K562 (cell line): ENCODE data around the gene CSRNP2. TPM values are rescaled to one million over a fixed set of nuclear protein-coding genes. Genes with fewer than 3 reads are reported as not detected.

ENCODE experiments used
- BHLHE40 ChIP-seq: IDR thresholded peaks from 2 replicates; pipeline ENCODE4 v1.6.1; 2011; ENCODE audit warnings: low read length, improper control_type of control experiment
- CBFB ChIP-seq: sonication (generic); formaldehyde crosslinking; IDR thresholded peaks from 2 replicates; pipeline ENCODE4 v1.4.0; 2020; ENCODE audit warnings: mild to moderate bottlenecking, missing genetic modification reagents
- CBX8 ChIP-seq: fragments of 200-600 bp; sonication (generic); IDR thresholded peaks from 2 replicates; pipeline ENCODE4 v1.6.1; 2012; ENCODE audit warnings: borderline replicate concordance, mixed run types, low read depth, mild to moderate bottlenecking, moderate library complexity, mixed read lengths, low read length, control low read depth, inconsistent platforms; ENCODE audit not compliant: poor library complexity, severe bottlenecking; ENCODE audit errors: extremely low read depth
- CTBP1 ChIP-seq: fragments of 450-650 bp; IDR thresholded peaks from 2 replicates; pipeline ENCODE4 v1.6.1; 2016; ENCODE audit warnings: borderline replicate concordance
- EP300 ChIP-seq: IDR thresholded peaks from 2 replicates; pipeline ENCODE4 v1.6.1; 2012; ENCODE audit warnings: low read length, improper control_type of control experiment
- HMG20A ChIP-seq: fragments of 450-650 bp; formaldehyde crosslinking; conservative IDR thresholded peaks from 2 replicates; pipeline ENCODE4 v1.4.0; 2020; ENCODE audit warnings: mild to moderate bottlenecking, mixed read lengths
- KDM4B ChIP-seq, 2 experiments: fragments of 450-650 bp in 1 of 2; sonication (generic) in 1 of 2; IDR thresholded peaks; 2 replicates each; pipeline ENCODE4 v1.6.1; 2016 to 2017; ENCODE audit warnings: borderline replicate concordance in 2 of 2, antibody characterized with exemption in 1 of 2, low read depth in 1 of 2, mild to moderate bottlenecking in 1 of 2
- KLF1 ChIP-seq: fragments of 450-650 bp; IDR thresholded peaks from 2 replicates; pipeline ENCODE4 v1.6.1; 2016; ENCODE audit warnings: missing genetic modification characterization, missing compliant biosample characterization
- MGA ChIP-seq: fragments of 450-650 bp; IDR thresholded peaks from 2 replicates; pipeline ENCODE4 v1.6.1; 2016; ENCODE audit warnings: mild to moderate bottlenecking, moderate library complexity
- MNT ChIP-seq, 2 experiments: fragments of 450-650 bp; conservative IDR thresholded peaks; 2 replicates each; pipeline ENCODE4 v1.6.1; 2017; ENCODE audit warnings: mild to moderate bottlenecking in 2 of 2, moderate library complexity in 2 of 2
- PRPF4 ChIP-seq: fragments of 200-400 bp; formaldehyde crosslinking; IDR thresholded peaks from one replicate; pipeline ENCODE4 v1.6.1; 2017; ENCODE audit warnings: low read length, low read depth, mild to moderate bottlenecking; ENCODE audit not compliant: insufficient read depth, poor library complexity, severe bottlenecking
- SMAD3 ChIP-seq: fragments of 450-650 bp; formaldehyde crosslinking; conservative IDR thresholded peaks from 2 replicates; pipeline ENCODE4 v1.4.0; 2020; ENCODE audit warnings: mild to moderate bottlenecking
- SMARCB1 ChIP-seq: IDR thresholded peaks from 2 replicates; pipeline ENCODE4 v1.6.1; 2011; ENCODE audit warnings: improper control_type of control experiment, low read depth; ENCODE audit not compliant: insufficient read length
- TAL1 ChIP-seq: fragments of 450-650 bp; IDR thresholded peaks from 2 replicates; pipeline ENCODE4 v1.6.1; 2016; ENCODE audit warnings: mild to moderate bottlenecking
- ZNF584 ChIP-seq: fragments of 200-800 bp; sonication (Bioruptor generic); IDR thresholded peaks from 2 replicates; pipeline ENCODE4 v1.6.1; 2016; ENCODE audit warnings: low read depth, mild to moderate bottlenecking, missing genetic modification characterization, missing compliant biosample characterization
- ZNF77 ChIP-seq: fragments of 250-450 bp; sonication (Bioruptor Pico); IDR thresholded peaks from 2 replicates; pipeline ENCODE4 v1.5.0; 2020
- polyA plus RNA-seq, 8 experiments: library from polyadenylated mRNA; depleted of rRNA in 4 of 8; stranded (reverse) in 5 of 8; unstranded in 3 of 8; fragments of >200 nt; fragmentation: Nextera tagmentation in 2 of 8; fragmentation: Illumina TruSeq in 1 of 8; extraction: Ambion mirVana in 2 of 8; extraction: Trizol in 1 of 8; gene quantifications; 2 replicates each; pipeline versions ENCODE4 v1.2.1 to v1.2.3, GENCODE V29; 2011 to 2014; ENCODE audit warnings: inconsistent platforms in 1 of 8, missing spikeins in 1 of 8
- total RNA-seq, 7 experiments: library from RNA; depleted of rRNA in 6 of 7; stranded (reverse); fragments of >200 nt in 6 of 7; fragmentation: Illumina TruSeq in 2 of 7; extraction: Trizol in 2 of 7; gene quantifications; 2 replicates each; pipeline versions ENCODE4 v1.2.1 to v1.2.3, GENCODE V29; 2011 to 2021; ENCODE audit warnings: low replicate concordance in 1 of 7

CSRNP2 gene
- total and polyA plus RNA-seq, 9 of the 15 experiments (the other 6 are each of a cell fraction or from before 2014, with no cell fraction given), result 1.6 to 13.9 (median 5.9) TPM

DNA sequence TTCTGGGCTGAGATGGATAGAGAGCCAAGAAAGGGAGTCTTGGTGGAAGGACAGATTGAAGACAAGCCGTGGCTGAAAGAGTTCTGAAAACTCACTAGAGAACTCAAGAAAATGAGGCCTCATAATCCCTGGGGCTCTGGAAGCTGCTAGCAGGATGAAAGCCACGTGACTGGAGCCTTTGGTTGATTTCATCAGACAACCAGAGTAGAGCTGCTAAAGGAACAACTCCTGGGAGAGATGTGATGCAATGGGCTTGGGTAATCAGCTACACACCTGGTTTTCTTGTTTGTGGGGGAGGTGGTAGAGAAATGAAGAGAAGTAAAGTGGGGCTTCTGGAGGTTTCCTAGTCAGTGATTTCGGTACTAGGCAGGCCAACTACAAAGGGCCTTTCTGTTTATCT lies 13.4 kb downstream of the CSRNP2 start (continued):
- TF ChIP-seq MGA, result peak; percentile 73
- TF ChIP-seq SMAD3 (CRISPR knock-in tag), result no peak
- no peak for TF ChIP-seq KLF1 (tag)
- peak; percentile 74; the same call in 1 of the 2 replicates for TF ChIP-seq CTBP1
- TF ChIP-seq ZNF584 (CRISPR knock-in tag), result no peak
- TF ChIP-seq CBFB (CRISPR knock-in tag), result no peak
- TF ChIP-seq EP300, result 0 out of 2 replicates have a peak, but pooled peaks have one; percentile 39
- TF ChIP-seq MNT (conservative IDR thresholded peaks at IDR 0.05), result no peak
- TF ChIP-seq BHLHE40, result no peak
- TF ChIP-seq SMARCB1, result no peak
- no peak for TF ChIP-seq KDM4B (IDR thresholded peaks at IDR 0.05; ENCODE audit: borderline replicate concordance in 2 of 2, low read depth in 1 of 2)
- TF ChIP-seq ZNF77 (CRISPR knock-in tag), result no peak
- no peak for TF ChIP-seq HMG20A (CRISPR knock-in tag)
- TF ChIP-seq TAL1, result peak; percentile 49
- no peak for TF ChIP-seq PRPF4
- no peak for TF ChIP-seq CBX8
